GM23248 (cell line): ENCODE measurements around the gene PPP2R5D.
"Not testable (repeated sequence)": the region's sequence is repeated elsewhere in the genome, so short reads cannot be mapped to it uniquely, and the experiment has no call there.

Source experiments
- EZH2 ChIP-seq: fragments of 200-600 bp; sonication (generic); IDR thresholded peaks from 2 replicates; pipeline ENCODE4 v1.6.1; 2018; ENCODE audit warnings: antibody characterized with exemption, mild to moderate bottlenecking; ENCODE audit not compliant: insufficient read depth, poor library complexity, severe bottlenecking
- EZH2phosphoT487 ChIP-seq: fragments of 200-600 bp; sonication (generic); IDR thresholded peaks from 2 replicates; pipeline ENCODE4 v1.6.1; 2018; ENCODE audit warnings: antibody characterized with exemption, moderate library complexity, mild to moderate bottlenecking, low read depth; ENCODE audit not compliant: insufficient read depth

DNA sequence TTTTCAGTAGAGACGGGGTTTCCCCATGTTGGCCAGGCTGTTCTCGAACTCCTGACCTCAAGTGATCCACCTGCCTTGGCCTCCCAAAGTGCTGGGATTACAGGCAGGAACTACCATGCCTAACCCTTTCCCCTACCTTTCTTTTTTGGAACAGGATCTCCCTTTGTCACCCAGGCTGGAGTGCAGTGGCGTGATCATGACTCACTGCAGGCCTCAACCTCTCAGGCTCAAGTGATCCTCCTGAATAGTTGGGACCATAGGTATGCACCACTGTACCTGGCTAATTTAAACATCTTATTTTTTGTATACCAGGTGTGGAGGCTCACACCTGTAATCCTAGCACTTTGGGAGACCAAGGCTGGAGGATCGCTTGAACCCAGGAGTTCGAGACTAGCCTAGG lies 43.0 kb upstream of the PPP2R5D start:
- not testable (repeated sequence) for TF ChIP-seq EZH2, EZH2phosphoT487
